GM18508 (cell line): ENCODE measurements around the gene GGA2.
"Not testable (repeated sequence)": the region's sequence is repeated elsewhere in the genome, so short reads cannot be mapped to it uniquely, and the experiment has no call there.

Source experiments
- ATAC-seq: cut with Tn5 transposase; IDR thresholded peaks from one replicate; pipeline ENCODE4 v1.9.1; 2021; ENCODE audit warnings: moderate number of reproducible peaks; ENCODE audit not compliant: insufficient read depth, unreplicated experiment

The GGA2 gene

GRCh38 chr16:23524886-23525285 is 14.6 kb upstream of the GGA2 start:
- ATAC-seq = no peak

GRCh38 chr16:23523876-23524385 is 13.6 kb upstream of the GGA2 start:
- ATAC-seq = no peak

- no peak for ATAC-seq
These were observed 13.0 kb upstream of the GGA2 start for GRCh38 chr16:23523321-23523720.

- ATAC-seq = no peak
These were observed 11.7 kb upstream of the GGA2 start for GRCh38 chr16:23521965-23522364.

GRCh38 chr16:23521037-23521743 is 10.9 kb upstream of the GGA2 start:
- ATAC-seq = no peak

GRCh38 chr16:23520500-23520899 is 10.2 kb upstream of the GGA2 start:
- ATAC-seq = no peak

GRCh38 chr16:23519282-23519681 is 9.0 kb upstream of the GGA2 start:
- no peak for ATAC-seq

- no peak for ATAC-seq
These were observed 8.2 kb upstream of the GGA2 start for GRCh38 chr16:23518435-23518891.

- no peak for ATAC-seq
These were observed 6.3 kb upstream of the GGA2 start for GRCh38 chr16:23516366-23517137.

GRCh38 chr16:23515881-23516280 is 5.6 kb upstream of the GGA2 start:
- no peak for ATAC-seq

- no peak for ATAC-seq
These were observed 4.3 kb upstream of the GGA2 start for GRCh38 chr16:23514381-23515152.

- ATAC-seq = no peak
These were observed 1.9 kb upstream of the GGA2 start for GRCh38 chr16:23512168-23512695.

- ATAC-seq = no peak
These were observed 1.4 kb upstream of the GGA2 start for GRCh38 chr16:23511731-23512130.

- ATAC-seq = not testable (repeated sequence)
These were observed 599 bp upstream of the GGA2 start for GRCh38 chr16:23510915-23511270.

GRCh38 chr16:23509782-23510163 is 521 bp downstream of the GGA2 start:
- no peak for ATAC-seq

GRCh38 chr16:23509441-23509754 is 896 bp downstream of the GGA2 start:
- no peak for ATAC-seq

- ATAC-seq = no peak
These were observed 1.5 kb downstream of the GGA2 start for GRCh38 chr16:23508589-23509440.

- ATAC-seq = no peak
These were observed 3.7 kb downstream of the GGA2 start for GRCh38 chr16:23506606-23506994.

- no peak for ATAC-seq
These were observed 4.4 kb downstream of the GGA2 start for GRCh38 chr16:23505671-23506605.
